Type B pancreatic cell (in vitro differentiated cells): ENCODE data around the gene GRIN2A. TPM values are rescaled to one million over a fixed set of nuclear protein-coding genes. Genes with fewer than 3 reads are reported as not detected.

ENCODE experiments used
- DNase-seq: peaks from one replicate; pipeline ENCODE4 v3.0.0; 2021; ENCODE audit warnings: mixed read lengths; ENCODE audit not compliant: unreplicated experiment; ENCODE audit errors: extremely low spot score
- H3K27ac Mint-ChIP-seq: 2 replicates; pipeline ENCODE4 v1.8.0; 2021; ENCODE audit warnings: mild to moderate bottlenecking, mixed read lengths
- H3K27me3 Mint-ChIP-seq: 2 replicates; pipeline ENCODE4 v1.8.0; 2021; ENCODE audit warnings: mixed read lengths
- H3K36me3 Mint-ChIP-seq: 2 replicates; pipeline ENCODE4 v1.8.0; 2021; ENCODE audit warnings: mixed read lengths
- H3K4me1 Mint-ChIP-seq: one replicate; pipeline ENCODE4 v1.8.0; 2021; ENCODE audit warnings: mixed read lengths; ENCODE audit not compliant: unreplicated experiment
- H3K4me3 Mint-ChIP-seq: 2 replicates; pipeline ENCODE4 v1.8.0; 2021; ENCODE audit warnings: mild to moderate bottlenecking, mixed read lengths
- H3K9me3 Mint-ChIP-seq: 2 replicates; pipeline ENCODE4 v1.8.0; 2021; ENCODE audit warnings: mixed read lengths
- long read RNA-seq: library from polyadenylated mRNA; unstranded; transcript quantifications from one replicate; pipeline ENCODE4 v2.0.0, GENCODE V29; 2020
- total RNA-seq: library from RNA; stranded (reverse); gene quantifications from 2 replicates; pipeline ENCODE4 v1.2.1, GENCODE V29; 2021; ENCODE audit warnings: low replicate concordance
- TF ChIP-seq, protein P1 (sequence below): fragments of 200-600 bp; sonication (generic); conservative IDR thresholded peaks from 2 replicates; pipeline ENCODE4 v1.5.0; 2021; ENCODE audit warnings: antibody characterized with exemption, mild to moderate bottlenecking

The GRIN2A gene
- total RNA-seq, result 0.57 and 7.1 TPM in 2 replicates
- long read RNA-seq, partial matches to known transcripts, result 1 of 2 reads
- long read RNA-seq, other reads (novel, unspliced or antisense), result 1 of 2 reads

DNA sequence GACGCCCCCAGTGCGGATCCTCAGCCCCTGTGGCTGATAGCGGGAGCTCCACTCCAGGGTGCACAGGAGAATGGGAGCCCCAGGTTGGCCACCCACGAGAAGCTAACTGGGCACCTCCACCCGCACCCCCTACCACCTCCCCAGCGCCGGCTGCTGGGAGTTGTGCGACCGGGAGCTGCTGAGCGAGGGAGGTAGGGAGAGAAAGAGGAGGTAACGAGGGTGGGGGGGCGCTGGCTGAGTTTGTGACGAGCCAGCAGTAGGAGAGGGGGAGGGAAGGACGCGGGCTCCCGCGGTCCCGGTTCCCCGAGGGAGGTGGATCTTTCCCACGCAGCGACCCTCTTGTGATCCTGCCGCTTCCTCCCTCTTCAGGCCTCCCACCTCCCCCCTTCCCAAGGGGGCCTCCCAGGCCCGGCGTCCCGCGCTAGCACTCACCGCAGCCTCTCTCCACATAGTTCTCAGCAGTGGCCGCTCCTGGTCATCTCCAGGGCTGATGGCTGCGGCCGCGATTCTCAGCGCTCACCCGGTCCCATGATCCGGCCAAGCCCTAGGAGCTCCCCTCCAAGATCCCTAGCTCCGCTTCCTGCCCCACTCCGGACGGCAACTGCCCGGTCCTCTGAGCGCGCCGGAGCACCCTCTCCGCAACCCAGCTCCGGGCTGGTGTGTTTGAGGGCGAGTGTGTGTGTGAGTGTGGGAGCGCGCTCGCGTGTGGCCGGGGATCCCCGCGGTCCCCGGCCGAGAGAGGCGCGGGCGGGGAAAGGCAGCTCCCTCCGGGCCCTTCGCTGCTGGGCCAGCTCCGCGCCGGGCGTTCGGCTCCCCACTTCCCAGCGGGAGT is at the start of gene GRIN2A:
GRIN2A (minus strand) TSS at position 207 of the 832 bp plus-strand sequence. CDS start 2,017 bp downstream, outside the sequence.
- Mint-ChIP-seq H3K9me3 (peaks cover 5% of the 10 kb centered on the region), H3K4me1 (peaks cover 4% of the 10 kb centered on the region), H3K36me3 (no peaks in the 10 kb centered on the region), H3K27me3 (peaks cover 80% of the 10 kb centered on the region), H3K27ac (no peak within 1 kb of the TSS), H3K4me3 (peak within 1 kb of the TSS; percentile 85)
- TF ChIP-seq, protein P1, sequence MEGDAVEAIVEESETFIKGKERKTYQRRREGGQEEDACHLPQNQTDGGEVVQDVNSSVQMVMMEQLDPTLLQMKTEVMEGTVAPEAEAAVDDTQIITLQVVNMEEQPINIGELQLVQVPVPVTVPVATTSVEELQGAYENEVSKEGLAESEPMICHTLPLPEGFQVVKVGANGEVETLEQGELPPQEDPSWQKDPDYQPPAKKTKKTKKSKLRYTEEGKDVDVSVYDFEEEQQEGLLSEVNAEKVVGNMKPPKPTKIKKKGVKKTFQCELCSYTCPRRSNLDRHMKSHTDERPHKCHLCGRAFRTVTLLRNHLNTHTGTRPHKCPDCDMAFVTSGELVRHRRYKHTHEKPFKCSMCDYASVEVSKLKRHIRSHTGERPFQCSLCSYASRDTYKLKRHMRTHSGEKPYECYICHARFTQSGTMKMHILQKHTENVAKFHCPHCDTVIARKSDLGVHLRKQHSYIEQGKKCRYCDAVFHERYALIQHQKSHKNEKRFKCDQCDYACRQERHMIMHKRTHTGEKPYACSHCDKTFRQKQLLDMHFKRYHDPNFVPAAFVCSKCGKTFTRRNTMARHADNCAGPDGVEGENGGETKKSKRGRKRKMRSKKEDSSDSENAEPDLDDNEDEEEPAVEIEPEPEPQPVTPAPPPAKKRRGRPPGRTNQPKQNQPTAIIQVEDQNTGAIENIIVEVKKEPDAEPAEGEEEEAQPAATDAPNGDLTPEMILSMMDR, result no peak
- peak; percentile 69 for DNase-seq

GRCh38 chr16:10231563-10231962 is 49.3 kb upstream of the GRIN2A start:
- Mint-ChIP-seq H3K9me3 (no peaks in the 10 kb centered on the region), H3K27me3 (peaks cover 14% of the 10 kb centered on the region), H3K36me3 (no peaks in the 10 kb centered on the region), H3K4me3 (no peak overlapping the region), H3K27ac (no peak overlapping the region), H3K4me1 (peaks cover 14% of the 10 kb centered on the region)
- TF ChIP-seq, protein P1, result no peak
- no peak for DNase-seq

GRCh38 chr16:10228779-10229178 is 46.6 kb upstream of the GRIN2A start:
- H3K36me3 Mint-ChIP-seq, result no peaks in the 10 kb centered on the region
- H3K27me3 Mint-ChIP-seq, result peaks cover 12% of the 10 kb centered on the region
- TF ChIP-seq, protein P1, result no peak
- peak overlapping the region; percentile 45 for H3K27ac Mint-ChIP-seq
- no peaks in the 10 kb centered on the region for H3K9me3 Mint-ChIP-seq
- no peak overlapping the region for H3K4me3 Mint-ChIP-seq
- H3K4me1 Mint-ChIP-seq, result peaks cover 14% of the 10 kb centered on the region
- DNase-seq, result no peak

DNA sequence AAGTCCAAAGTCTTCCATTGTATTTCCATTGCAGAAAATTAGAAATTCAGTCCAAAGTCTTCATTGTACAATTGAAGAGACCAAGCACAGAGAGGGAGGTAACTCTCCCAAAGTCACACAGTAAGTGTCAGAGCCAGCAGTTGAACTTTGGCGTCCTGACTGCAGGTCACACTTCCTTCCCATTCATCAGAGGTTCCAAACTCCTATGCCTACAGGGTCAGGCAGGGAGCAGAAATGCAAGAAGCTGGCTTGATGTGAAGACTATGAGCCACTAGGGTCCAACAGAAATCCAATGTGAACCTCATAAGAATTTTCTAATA is 44.7 kb upstream of the GRIN2A start:
- Mint-ChIP-seq H3K4me3 (no peak overlapping the region), H3K9me3 (no peaks in the 10 kb centered on the region), H3K27me3 (peaks cover 6% of the 10 kb centered on the region), H3K36me3 (no peaks in the 10 kb centered on the region), H3K4me1 (peaks cover 14% of the 10 kb centered on the region), H3K27ac (no peak overlapping the region)
- DNase-seq, result no peak
- TF ChIP-seq, protein P1, result no peak

DNA sequence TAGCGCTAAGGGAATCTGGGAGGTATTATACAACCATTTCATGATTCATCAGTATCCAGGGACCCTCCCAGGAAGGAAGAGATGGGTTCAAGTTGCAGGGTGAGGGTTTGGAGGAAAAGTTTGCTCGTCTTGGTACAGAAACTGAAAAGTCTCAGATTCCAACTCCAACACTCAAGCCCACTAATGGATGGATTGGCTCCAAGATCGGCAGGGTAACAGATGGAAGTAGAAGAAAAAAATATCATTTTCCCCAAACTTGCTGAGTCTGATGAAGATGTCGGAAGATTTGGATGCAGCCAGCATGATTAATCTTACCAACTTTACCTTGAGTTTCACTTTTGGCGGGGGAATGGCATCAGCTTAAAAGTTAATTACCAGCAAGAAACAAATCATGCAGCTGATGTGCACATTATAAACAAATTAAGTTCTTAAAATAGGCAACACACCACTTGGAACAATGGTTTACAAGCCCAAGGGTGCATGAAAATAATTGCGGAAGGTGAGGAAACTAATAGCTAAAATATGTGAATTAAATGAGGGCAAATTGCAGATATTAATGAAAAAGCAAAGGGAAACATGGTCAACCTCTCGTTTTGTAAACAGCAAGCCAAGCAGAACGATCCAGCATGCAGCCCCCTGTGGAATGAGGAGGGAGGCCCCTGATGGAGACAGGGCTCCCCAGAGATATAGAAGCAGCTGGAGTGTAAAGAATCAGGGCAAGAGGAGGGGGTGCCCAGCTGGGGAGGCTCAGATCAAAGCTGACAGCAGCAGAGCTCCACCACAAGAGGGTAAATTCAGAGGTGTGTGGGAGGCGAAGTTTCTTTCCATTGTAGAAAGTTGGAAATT is 44.1 kb upstream of the GRIN2A start:
- TF ChIP-seq, protein P1, result no peak
- H3K4me1 Mint-ChIP-seq, result peaks cover 14% of the 10 kb centered on the region
- no peak overlapping the region for H3K27ac Mint-ChIP-seq
- no peaks in the 10 kb centered on the region for H3K9me3 Mint-ChIP-seq
- no peak for DNase-seq
- H3K4me3 Mint-ChIP-seq, result no peak overlapping the region
- H3K36me3 Mint-ChIP-seq, result no peaks in the 10 kb centered on the region
- H3K27me3 Mint-ChIP-seq, result peaks cover 7% of the 10 kb centered on the region
